Neuronal stem cell (in vitro differentiated cells): ENCODE measurements around the gene NFILZ.

ENCODE experiments used
- DNase-seq: peaks from one replicate; pipeline ENCODE4 v3.0.0-alpha.2; 2013; ENCODE audit warnings: low spot score
- H2AFZ ChIP-seq: one replicate; pipeline ENCODE4 v1.6.1; 2013; ENCODE audit warnings: mild to moderate bottlenecking, low read length, inconsistent platforms
- H2AK5ac ChIP-seq: 2 replicates; pipeline ENCODE4 v1.6.1; 2013; ENCODE audit warnings: low read depth, mild to moderate bottlenecking, inconsistent platforms, low read length, moderate library complexity, mixed read lengths
- H2BK120ac ChIP-seq: 2 replicates; pipeline ENCODE4 v1.6.1; 2013; ENCODE audit warnings: low read depth, mild to moderate bottlenecking, inconsistent platforms, low read length, moderate library complexity, mixed read lengths
- H2BK12ac ChIP-seq: one replicate; pipeline ENCODE4 v1.6.1; 2013; ENCODE audit warnings: low read length, inconsistent platforms
- H2BK15ac ChIP-seq: 2 replicates; pipeline ENCODE4 v1.6.1; 2013; ENCODE audit warnings: mild to moderate bottlenecking, low read length, inconsistent platforms, mixed read lengths
- H2BK5ac ChIP-seq: one replicate; pipeline ENCODE4 v1.6.1; 2013; ENCODE audit warnings: inconsistent platforms, mild to moderate bottlenecking, low read length, moderate library complexity
- H3K14ac ChIP-seq: one replicate; pipeline ENCODE4 v1.6.1; 2013; ENCODE audit warnings: low read length, inconsistent platforms
- H3K18ac ChIP-seq: 2 replicates; pipeline ENCODE4 v1.6.1; 2013; ENCODE audit warnings: low read length, inconsistent platforms
- H3K23ac ChIP-seq: 2 replicates; pipeline ENCODE4 v1.6.1; 2013; ENCODE audit warnings: low read depth, mild to moderate bottlenecking, mixed read lengths, low read length, inconsistent platforms; ENCODE audit not compliant: poor library complexity
- H3K27ac ChIP-seq: replicated peaks from 3 replicates; pipeline ENCODE4 v1.5.1; 2013; ENCODE audit warnings: low read length, inconsistent platforms
- H3K27me3 ChIP-seq, 3 experiments: 2 replicates each; pipeline ENCODE4 v1.6.1; 2013; ENCODE audit warnings: low read length in 3 of 3, mild to moderate bottlenecking in 2 of 3, inconsistent platforms in 1 of 3, low read depth in 1 of 3, mixed read lengths in 1 of 3, moderate library complexity in 1 of 3; ENCODE audit not compliant: control insufficient read depth in 3 of 3, insufficient read depth in 3 of 3
- H3K36me3 ChIP-seq, 2 donors: replicated peaks in 1 of 2; 2 replicates each; pipeline ENCODE4 v1.6.1; 2013; ENCODE audit warnings: low read length in 2 of 2; ENCODE audit not compliant: control insufficient read depth in 2 of 2, insufficient read depth in 2 of 2
- H3K4ac ChIP-seq: 2 replicates; pipeline ENCODE4 v1.6.1; 2013; ENCODE audit warnings: inconsistent platforms, mild to moderate bottlenecking, low read length, moderate library complexity
- H3K4me1 ChIP-seq, 2 donors: 1 replicate in 1 of 2; 2 replicates in 1 of 2; pipeline ENCODE4 v1.6.1; 2013; ENCODE audit warnings: low read length in 2 of 2, low read depth in 1 of 2; ENCODE audit not compliant: control insufficient read depth in 2 of 2, insufficient read depth in 1 of 2
- H3K4me2 ChIP-seq: one replicate; pipeline ENCODE4 v1.6.1; 2013; ENCODE audit warnings: mild to moderate bottlenecking, low read length, inconsistent platforms; ENCODE audit not compliant: insufficient read depth, poor library complexity, severe bottlenecking
- H3K4me3 ChIP-seq, 2 donors: 2 replicates each; pipeline ENCODE4 v1.5.1; 2013; ENCODE audit warnings: low read length in 2 of 2, mild to moderate bottlenecking in 2 of 2, inconsistent platforms in 1 of 2, moderate library complexity in 1 of 2
- H3K79me1 ChIP-seq: one replicate; pipeline ENCODE4 v1.6.1; 2013; ENCODE audit warnings: low read depth, mild to moderate bottlenecking, inconsistent platforms, low read length, moderate library complexity
- H3K9ac ChIP-seq: one replicate; pipeline ENCODE4 v1.6.1; 2013; ENCODE audit warnings: mild to moderate bottlenecking, low read depth, low read length, inconsistent platforms; ENCODE audit not compliant: poor library complexity
- H3K9me3 ChIP-seq, 2 donors: replicated peaks in 1 of 2; 2 replicates each; pipeline versions ENCODE3 to v1.6.1; 2013; ENCODE audit warnings: low read length in 2 of 2, mild to moderate bottlenecking in 2 of 2, inconsistent platforms in 1 of 2, low read depth in 1 of 2, mixed read lengths in 1 of 2, moderate library complexity in 1 of 2; ENCODE audit not compliant: control insufficient read depth in 2 of 2, insufficient read depth in 1 of 2
- H4K8ac ChIP-seq: one replicate; pipeline ENCODE4 v1.6.1; 2013; ENCODE audit warnings: low read depth, mild to moderate bottlenecking, inconsistent platforms, low read length, moderate library complexity
- H4K91ac ChIP-seq: one replicate; pipeline ENCODE4 v1.6.1; 2013; ENCODE audit warnings: low read length, low read depth, mild to moderate bottlenecking, inconsistent platforms; ENCODE audit not compliant: poor library complexity
- WGBS, 2 donors: extraction: QIAGEN DNeasy Blood & Tissue Kit; methylation state at CpG; one replicate each; pipeline ENCODE4 v1.1.7; 2013; ENCODE audit warnings: missing lambda C conversion rate in 2 of 2, mixed read lengths in 1 of 2; ENCODE audit not compliant: insufficient read length in 2 of 2, insufficient replicate concordance in 1 of 2; ENCODE audit errors: extremely low coverage in 2 of 2; 5-methylcytosine and 5-hydroxymethylcytosine counted together

The NFILZ gene

GRCh38 chr19:8664671-8665057 is 34.2 kb downstream of the NFILZ start:
- H2AFZ ChIP-seq: no peak overlapping the region
- no CpG with 5 or more reads among the region's 4 CpGs for WGBS, 2 donors
- H3K4me2 ChIP-seq: no peak overlapping the region
- no peaks in the 10 kb centered on the region for H3K79me1 ChIP-seq
- peaks cover 0 to 10% (median 2%) of the 10 kb centered on the region in 3 experiments for H3K27me3 ChIP-seq
- no peak overlapping the region for H3K4me3 ChIP-seq
- H3K27ac ChIP-seq: no peak overlapping the region
- no peak overlapping the region for H3K9ac ChIP-seq
- no peaks in the 10 kb centered on the region for H3K9me3 ChIP-seq
- no peak overlapping the region for H2BK120ac ChIP-seq
- no peaks in the 10 kb centered on the region for H3K36me3 ChIP-seq
- no peak overlapping the region for H3K4ac ChIP-seq
- H3K23ac ChIP-seq: no peak overlapping the region
- no peak overlapping the region for H2BK12ac ChIP-seq
- H2BK15ac ChIP-seq: no peak overlapping the region
- no peak overlapping the region for H4K8ac ChIP-seq
- no peak overlapping the region for H4K91ac ChIP-seq
- peak overlapping the region; percentile 59 for H2BK5ac ChIP-seq
- no peak for DNase-seq
- no peak overlapping the region for H2AK5ac ChIP-seq
- H3K14ac ChIP-seq: no peak overlapping the region
- H3K18ac ChIP-seq: no peak overlapping the region
- H3K4me1 ChIP-seq: no peaks in the 10 kb centered on the region

GRCh38 chr19:8665468-8666213 is 35.2 kb downstream of the NFILZ start:
- Histone ChIP-seq H3K27me3 (peaks cover 0 to 3% (median 2%) of the 10 kb centered on the region in 3 experiments), H3K27ac (no peak overlapping the region), H3K23ac (no peak overlapping the region), H2BK15ac (no peak overlapping the region), H2AFZ (no peak overlapping the region), H3K14ac (no peak overlapping the region), H3K4me3 (no peak overlapping the region), H3K4ac (no peak overlapping the region), H4K8ac (no peak overlapping the region), H2AK5ac (no peak overlapping the region), H2BK12ac (no peak overlapping the region), H2BK120ac (no peak overlapping the region), H2BK5ac (no peak overlapping the region), H4K91ac (no peak overlapping the region), H3K79me1 (no peaks in the 10 kb centered on the region), H3K4me1 (no peaks in the 10 kb centered on the region), H3K9me3 (no peaks in the 10 kb centered on the region), H3K9ac (no peak overlapping the region), H3K18ac (no peak overlapping the region), H3K36me3 (no peaks in the 10 kb centered on the region), H3K4me2 (no peak overlapping the region)
- DNase-seq: no peak
- WGBS, 2 donors: no CpG with 5 or more reads among the region's 3 CpGs

GRCh38 chr19:8666814-8667405 is 36.5 kb downstream of the NFILZ start:
- Histone ChIP-seq H3K79me1 (no peaks in the 10 kb centered on the region), H3K4me1 (no peaks in the 10 kb centered on the region), H3K14ac (no peak overlapping the region), H3K36me3 (no peaks in the 10 kb centered on the region), H3K9me3 (no peaks in the 10 kb centered on the region), H3K4me3 (no peak overlapping the region), H2AFZ (no peak overlapping the region), H3K4ac (no peak overlapping the region), H2BK15ac (no peak overlapping the region), H3K4me2 (no peak overlapping the region), H3K27ac (no peak overlapping the region), H3K18ac (no peak overlapping the region), H4K91ac (no peak overlapping the region), H2BK5ac (no peak overlapping the region), H3K27me3 (peaks cover 0 to 3% (median 2%) of the 10 kb centered on the region in 3 experiments), H3K23ac (no peak overlapping the region), H2BK12ac (no peak overlapping the region), H3K9ac (no peak overlapping the region), H2BK120ac (no peak overlapping the region), H2AK5ac (no peak overlapping the region), H4K8ac (no peak overlapping the region)
- no CpG with 5 or more reads among the region's 9 CpGs for WGBS, 2 donors
- DNase-seq: no peak

- no peak overlapping the region for H3K14ac ChIP-seq
- no peak overlapping the region for H2AFZ ChIP-seq
- no peak overlapping the region for H3K4ac ChIP-seq
- no peak overlapping the region for H3K18ac ChIP-seq
- DNase-seq: no peak
- no peak overlapping the region for H3K27ac ChIP-seq
- no peak overlapping the region for H3K9ac ChIP-seq
- no peak overlapping the region for H4K91ac ChIP-seq
- no peaks in the 10 kb centered on the region for H3K4me1 ChIP-seq
- H2BK5ac ChIP-seq: no peak overlapping the region
- no peaks in the 10 kb centered on the region for H3K79me1 ChIP-seq
- H3K27me3 ChIP-seq: peaks cover 0 to 3% (median 0%) of the 10 kb centered on the region in 3 experiments
- peaks cover 0 to 2% of the 10 kb centered on the region in 2 donors for H3K9me3 ChIP-seq
- no peak overlapping the region for H3K4me3 ChIP-seq
- H3K23ac ChIP-seq: no peak overlapping the region
- no peak overlapping the region for H4K8ac ChIP-seq
- H3K36me3 ChIP-seq: no peaks in the 10 kb centered on the region
- H3K4me2 ChIP-seq: no peak overlapping the region
- no peak overlapping the region for H2BK12ac ChIP-seq
- no peak overlapping the region for H2BK120ac ChIP-seq
- no peak overlapping the region for H2BK15ac ChIP-seq
- no peak overlapping the region for H2AK5ac ChIP-seq
- WGBS, 2 donors: no CpG with 5 or more reads among the region's 6 CpGs
Measured at GRCh38 chr19:8673276-8673891, 43.0 kb downstream of the NFILZ start.
